AML-193 (cell line): ENCODE data around the gene ANAPC5.
"Not testable (repeated sequence)": the region's sequence is repeated elsewhere in the genome, so short reads cannot be mapped to it uniquely, and the experiment has no call there.

ENCODE experiments used
- DNase-seq, 2 experiments: peaks; one replicate each; lab custom pipeline; 2025; lab: John Stamatoyannopoulos, UW

Gene ANAPC5, protein sequence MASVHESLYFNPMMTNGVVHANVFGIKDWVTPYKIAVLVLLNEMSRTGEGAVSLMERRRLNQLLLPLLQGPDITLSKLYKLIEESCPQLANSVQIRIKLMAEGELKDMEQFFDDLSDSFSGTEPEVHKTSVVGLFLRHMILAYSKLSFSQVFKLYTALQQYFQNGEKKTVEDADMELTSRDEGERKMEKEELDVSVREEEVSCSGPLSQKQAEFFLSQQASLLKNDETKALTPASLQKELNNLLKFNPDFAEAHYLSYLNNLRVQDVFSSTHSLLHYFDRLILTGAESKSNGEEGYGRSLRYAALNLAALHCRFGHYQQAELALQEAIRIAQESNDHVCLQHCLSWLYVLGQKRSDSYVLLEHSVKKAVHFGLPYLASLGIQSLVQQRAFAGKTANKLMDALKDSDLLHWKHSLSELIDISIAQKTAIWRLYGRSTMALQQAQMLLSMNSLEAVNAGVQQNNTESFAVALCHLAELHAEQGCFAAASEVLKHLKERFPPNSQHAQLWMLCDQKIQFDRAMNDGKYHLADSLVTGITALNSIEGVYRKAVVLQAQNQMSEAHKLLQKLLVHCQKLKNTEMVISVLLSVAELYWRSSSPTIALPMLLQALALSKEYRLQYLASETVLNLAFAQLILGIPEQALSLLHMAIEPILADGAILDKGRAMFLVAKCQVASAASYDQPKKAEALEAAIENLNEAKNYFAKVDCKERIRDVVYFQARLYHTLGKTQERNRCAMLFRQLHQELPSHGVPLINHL

DNA sequence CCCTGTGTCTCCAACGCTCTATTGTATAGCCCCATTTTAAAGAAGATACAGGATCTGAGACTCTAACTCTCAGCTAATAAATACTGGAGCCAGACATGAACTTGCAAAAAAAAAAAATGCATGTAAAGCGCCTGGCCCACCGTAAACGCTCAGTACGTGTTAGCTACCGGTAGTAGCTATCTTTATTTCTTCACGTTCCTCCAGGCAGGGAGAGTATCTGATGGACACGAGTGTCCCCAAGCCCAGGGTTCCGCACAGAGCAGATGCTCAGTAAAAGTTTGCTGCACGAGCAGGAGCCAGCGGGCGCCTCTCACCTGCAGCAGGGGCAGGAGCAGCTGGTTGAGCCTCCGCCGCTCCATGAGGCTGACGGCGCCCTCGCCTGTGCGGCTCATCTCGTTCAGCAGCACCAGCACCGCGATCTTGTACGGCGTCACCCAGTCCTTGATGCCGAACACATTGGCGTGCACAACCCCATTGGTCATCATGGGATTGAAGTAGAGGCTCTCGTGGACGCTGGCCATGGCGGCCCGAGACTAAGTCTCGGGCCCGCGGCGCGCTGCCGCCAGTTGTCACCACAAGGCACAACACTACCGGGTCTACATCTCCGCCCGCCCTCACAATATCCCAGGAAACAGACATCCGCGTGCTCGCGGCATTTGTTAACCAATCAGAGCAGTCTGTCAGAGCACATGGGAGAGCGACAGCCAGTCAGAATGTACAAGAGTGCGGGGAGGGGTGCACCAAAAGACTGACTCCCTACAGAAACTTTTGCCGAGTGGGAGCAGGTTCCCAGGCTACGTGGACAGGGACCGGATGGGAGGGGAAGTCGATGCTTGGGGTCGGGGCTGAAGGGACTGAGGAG, at the start of gene ANAPC5:
ANAPC5 (minus strand) TSS at position 592 of the 862 bp plus-strand sequence; CDS start at position 521, 71 bp downstream.
- DNase-seq: peak; percentile 96 to 99

DNA sequence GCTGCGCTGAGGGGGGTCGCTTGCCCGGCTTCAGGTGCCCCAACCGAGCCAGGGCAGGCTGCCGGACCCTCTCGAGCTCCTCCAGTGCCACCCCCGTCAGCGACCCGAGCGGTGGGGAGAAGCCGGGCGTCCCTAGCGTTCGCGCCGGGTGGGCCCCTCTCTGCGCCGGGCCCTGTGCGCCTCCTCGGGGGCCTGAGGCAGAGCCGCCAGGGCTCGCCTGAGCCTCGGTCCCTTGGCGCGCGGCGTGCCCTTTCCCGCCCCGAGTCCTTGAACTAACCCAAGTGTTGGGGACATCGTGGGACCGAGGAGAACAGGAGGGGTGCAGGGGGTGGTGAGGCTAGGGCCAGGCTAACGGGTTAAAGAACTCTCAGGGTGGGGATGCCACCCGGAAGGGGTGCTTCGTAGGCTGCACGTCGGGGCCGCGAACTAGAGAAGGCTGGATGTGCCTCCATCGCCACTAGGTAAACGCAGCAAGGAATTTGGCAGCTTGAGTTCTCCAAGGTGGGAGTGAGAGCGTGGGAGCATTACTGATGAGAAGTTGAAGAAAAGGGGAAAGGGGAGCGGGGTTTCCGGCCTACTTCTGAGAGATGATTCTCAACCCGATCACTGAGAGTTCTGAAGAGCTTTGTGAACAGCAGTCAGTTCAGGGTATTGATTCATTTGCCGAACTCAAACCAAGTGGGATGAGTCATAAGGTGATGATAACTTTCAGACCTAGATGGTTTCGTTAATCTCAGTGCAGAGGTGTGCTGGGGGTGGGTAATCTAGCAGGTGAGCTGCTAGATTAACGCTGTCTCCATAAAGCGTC, 48.3 kb upstream of the ANAPC5 start:
- peak in 1 of 2 experiments; percentile 19 for DNase-seq

DNA sequence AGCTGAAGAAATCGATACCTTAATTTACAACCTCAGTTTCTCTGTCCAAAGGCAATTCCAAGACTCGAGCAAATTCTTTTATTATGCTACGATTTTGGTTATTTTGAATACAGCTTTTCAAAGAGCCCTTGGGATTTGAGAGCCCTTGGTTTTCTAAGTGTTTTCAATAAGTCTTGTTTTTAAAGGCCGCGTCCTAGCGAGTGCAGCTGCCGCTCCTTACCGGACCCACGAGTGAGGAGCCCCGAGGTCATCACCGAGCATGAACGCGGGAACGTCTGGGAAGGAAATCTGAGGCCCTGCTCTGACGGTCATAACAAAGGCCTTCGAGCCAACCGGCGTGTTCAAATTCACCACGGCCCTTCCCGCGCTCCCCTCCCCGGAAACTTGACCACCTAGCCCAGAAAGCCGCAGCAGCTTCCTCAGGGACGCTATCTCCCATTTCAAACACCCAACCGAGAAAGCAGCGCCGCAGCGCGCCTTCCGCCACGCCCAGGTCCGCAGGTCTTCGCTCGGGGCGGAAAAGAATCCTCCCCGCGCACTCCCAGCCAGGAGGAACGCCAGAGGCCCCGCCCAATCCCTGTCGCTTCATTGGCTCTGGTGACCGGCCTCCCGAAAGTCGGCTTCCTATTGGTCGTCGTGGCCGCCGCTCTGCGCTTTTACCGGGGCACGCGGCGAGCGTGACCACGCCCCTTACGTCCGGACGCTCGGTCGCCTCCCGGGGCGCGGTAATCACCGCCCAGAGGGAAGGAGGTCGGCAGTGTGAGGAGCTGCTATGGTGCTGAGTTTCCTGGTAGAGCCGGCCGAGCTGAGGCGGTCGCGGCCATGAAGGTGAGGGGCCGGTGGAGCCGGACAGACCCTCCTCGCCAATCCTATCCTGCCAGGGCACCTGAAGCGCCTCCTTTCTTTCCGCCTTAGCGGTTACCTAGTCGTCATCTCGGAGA, 47.5 kb upstream of the ANAPC5 start, which contains the start of gene RNF34:
RNF34 (plus strand) TSS at position 728 of the 941 bp plus-strand sequence; CDS start at position 823, 95 bp downstream.
- DNase-seq: peak; percentile 98

DNA sequence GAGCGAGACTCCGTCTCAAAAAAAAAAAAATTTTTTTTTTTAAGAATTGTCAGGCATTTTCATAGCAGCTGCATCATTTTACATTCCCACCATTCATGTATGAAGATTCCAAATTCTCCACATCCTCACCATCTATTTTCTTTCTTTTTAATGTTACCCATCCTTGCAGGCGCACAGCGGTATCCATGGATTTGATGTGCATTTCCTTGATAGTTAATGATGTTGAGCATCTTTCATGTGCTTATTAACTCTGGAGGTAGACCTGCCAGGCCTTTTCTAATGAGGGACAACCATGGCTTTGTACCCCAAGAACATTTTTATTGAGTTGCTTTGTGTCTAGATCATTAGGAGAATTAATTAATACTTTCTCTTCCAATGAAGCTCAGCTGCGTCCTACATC, 46.1 kb upstream of the ANAPC5 start:
- DNase-seq: no peak

DNA sequence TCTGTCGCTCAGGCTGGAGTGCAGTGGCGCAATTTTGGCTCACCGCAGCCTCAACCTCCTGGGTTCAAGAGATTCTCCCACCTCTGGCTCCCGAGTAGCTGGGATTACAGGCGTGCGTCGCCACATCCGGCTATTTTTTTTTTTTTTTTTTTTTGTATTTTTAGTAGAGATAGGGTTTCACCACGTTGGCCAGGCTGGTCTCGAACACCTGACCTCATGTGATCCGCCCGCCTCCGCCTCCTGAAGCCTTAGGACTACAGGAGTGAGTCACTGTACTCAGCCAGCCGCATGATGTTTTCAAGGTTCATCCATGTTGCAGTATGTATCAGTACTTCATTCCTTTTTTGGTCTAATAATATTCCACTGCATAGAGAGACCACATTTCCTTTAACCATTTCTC, 45.3 kb upstream of the ANAPC5 start:
- no peak for DNase-seq

DNA sequence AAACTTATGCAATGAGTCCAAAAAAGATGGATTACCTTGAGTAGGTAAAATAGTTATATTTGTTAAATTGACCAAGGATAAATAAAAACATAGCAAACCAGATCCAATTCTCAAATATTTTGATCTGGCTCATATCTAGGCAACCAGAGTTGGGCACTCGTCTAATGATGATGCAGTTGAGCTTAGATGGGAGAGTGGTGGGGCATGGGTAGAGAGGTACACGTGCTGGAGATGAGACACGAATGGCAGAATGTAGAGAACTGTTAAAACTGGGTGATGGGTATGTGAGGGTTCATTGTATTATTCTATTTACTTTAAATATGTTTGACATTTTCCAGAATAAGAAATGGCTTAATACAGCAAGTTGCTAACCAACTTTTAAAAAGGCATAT, 40.1 kb upstream of the ANAPC5 start:
- DNase-seq: no peak

DNA sequence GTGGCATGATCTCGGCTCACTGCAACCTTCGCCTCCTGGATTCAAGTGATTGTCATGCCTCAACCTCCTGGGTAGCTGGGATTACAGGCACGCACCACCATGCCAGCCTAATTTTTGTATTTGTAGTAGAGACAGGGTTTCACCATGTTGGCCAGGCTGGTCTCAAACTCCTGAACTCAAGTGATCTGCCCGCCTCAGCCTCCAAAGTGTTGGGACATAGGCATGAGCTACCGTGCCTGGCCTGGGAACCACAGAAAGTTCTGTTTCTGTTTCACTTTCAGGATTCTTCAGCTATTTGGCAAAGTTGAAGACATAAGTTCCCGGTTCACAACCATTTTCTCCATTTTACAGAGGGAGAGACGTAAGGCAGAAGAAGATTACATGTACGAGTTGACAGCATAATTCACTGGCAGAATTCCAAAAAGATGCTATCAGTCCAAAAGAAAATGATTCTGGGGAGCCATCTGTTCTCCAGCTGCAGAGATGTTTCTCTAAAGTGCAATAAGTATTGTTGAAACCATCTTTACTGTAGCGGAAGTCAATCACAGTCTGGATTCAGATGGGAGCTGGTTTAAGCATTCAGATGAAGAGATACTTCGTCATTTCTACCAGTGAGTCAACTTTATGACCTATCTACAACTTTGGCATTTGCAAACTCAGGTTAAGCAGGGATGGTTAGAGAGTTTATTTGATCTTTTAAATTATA, 39.6 kb upstream of the ANAPC5 start:
- DNase-seq: no peak

DNA sequence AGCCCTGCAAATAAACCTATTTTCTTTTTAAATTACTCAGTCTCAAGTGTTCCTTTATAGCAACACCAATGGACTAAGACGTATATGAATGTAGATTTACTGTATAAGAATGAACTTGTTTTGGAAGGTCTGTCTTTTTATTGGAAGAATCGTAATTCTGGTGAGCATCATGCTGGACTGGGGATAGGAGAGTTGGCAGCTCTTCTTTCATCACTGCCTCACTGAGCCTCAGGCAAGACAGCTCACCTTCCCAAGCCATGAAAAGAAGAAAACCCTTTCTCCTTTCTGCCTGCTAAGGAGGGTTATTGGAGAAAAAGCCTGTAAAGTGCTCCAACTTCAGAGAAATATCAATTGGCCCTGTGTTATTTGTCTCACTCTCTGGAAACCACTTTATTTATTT, 38.6 kb upstream of the ANAPC5 start:
- no peak for DNase-seq

DNA sequence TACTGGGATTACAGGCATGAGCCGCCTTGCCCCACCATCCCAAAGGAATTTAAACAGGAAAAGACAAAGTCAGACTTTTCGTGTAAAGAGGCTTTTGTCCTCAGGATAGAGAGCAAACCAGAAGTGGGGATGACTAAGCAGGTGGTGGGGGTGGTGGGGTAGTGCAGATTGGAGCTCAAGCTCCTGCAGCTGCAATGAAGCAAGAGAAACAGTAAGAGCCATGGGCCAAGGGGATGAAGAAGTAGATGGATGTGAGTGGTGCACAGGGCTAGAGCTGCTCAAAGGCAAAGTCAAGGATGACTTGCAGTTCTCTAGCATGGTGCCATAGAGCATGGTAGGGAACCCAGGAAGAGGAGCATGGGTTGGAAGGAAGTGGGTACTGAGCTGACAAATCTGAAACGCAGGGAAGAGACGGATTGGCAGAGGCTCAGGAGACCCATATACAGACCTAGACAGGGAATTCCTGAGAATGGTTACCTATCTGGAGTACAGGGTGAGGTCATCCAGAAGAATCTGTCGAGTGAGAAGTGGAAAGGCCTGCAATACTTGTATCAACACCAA, 36.3 kb upstream of the ANAPC5 start:
- peak; percentile 84 to 85 for DNase-seq

DNA sequence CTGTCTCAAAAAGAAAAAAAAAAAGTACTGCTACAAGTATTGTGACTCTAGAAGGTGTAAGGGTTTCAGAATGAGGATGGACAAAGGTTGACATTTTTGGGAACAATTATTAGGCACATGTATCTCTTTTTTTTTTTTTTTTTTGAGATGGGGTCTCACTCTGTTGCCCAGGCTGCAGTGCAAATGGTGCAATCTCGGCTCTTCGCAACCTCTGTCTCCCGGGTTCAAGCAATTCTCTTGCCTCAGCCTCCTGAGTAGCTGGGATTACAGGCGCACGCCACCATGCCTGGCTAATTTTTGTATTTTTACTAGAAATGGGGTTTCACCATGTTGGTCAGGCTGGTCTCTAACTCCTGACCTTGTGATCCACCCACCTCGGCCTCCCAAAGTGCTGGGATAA, 32.7 kb upstream of the ANAPC5 start:
- not testable (repeated sequence) for DNase-seq

DNA sequence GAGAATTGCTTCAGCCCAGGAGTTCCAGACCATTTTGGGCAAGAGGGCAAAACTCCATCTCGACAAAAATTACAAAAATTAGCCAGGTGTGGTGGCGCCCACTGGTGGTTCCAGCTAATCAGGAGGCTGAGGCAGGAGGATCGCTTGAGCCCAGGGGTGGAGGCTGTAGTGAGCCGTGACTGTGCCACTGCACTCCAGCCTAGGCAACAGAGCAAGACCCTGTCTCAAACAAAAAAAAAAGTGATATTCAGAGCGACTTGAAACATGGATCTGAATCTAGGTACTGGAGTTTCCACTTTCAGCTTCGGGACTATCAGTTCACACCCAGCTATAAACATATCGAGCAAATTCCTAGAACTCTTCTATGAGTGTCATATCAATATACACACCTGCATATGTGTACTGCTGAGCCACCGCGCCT, 31.4 kb upstream of the ANAPC5 start:
- no peak for DNase-seq

DNA sequence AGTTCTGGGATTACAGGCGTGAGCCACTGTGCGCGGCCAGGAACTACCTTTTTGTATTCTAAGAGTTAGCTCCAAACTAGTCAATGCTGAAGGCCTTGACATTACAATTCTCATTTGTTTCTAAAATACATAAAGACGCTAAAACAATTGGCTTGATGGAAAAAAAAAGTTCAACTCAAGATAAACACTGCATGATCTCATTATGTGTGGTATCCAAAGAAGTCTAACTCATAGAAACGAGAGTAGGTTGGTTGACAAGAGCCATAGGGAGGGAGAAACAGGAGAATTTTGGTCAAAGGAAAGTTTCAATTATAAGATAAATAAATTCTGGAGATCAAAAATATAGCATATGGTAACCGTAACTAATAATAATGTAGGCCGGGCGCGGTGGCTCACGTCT, 27.7 kb upstream of the ANAPC5 start:
- no peak for DNase-seq

DNA sequence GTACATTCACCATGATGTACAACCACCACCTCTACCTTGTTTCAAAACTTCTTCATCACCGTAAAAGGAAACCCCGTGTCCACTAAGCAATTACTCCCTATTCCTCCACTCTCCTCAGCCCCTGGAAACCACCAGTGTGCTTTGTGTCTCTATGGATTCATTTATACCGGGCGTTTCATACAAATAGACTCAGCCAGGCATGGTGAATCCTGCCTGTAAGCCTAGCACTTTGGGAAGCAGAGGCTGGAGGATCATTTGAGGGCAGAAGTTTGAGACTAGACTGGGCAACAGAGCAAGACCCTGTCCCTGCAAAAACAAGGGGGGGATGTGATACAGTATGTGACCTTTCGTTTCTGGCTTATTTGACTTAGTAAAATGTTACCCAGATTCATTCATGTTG, 26.5 kb upstream of the ANAPC5 start:
- no peak for DNase-seq

DNA sequence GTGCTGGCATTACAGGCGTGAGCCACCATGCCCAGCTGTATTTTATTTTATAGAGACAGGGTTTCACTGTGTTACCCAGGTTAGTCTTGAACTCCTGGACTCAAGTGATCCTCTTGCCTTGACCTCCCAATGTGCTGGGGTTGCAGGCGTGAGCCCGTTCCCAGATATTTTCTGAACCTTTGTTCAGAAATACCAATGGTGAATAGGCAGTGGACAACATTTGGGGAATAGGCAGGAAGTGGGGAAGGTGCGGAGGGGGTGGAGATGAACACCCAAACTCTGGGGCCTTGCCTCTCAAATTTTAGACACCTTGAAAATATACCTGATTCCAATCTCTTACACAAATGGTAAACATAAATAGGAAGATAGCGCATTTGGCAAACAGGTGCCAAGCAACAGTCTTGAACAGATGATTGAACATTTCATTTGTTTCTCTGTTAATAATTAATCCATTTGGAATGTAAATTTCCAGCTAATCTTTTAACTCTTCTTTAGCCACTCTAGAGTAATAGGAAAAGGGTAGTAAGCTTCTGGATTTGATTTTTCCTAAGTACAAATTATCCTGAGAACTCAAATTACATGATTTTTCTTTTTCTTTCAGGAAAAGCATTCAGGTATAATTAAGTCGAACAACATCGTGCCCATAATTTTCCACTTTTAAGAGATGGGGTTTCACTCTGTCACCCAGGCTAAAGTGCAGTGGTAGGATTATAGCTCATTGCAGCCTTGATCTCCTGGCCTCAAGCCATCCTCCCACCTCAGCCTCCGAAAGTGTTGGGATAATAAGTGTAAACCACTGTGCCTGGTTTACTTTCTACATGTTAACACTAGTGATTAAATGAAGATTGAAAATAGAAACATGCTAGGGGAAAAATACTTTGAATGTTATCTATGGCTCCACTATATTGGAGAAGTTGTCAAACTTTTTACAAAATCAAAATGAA, 24.8 kb upstream of the ANAPC5 start:
- DNase-seq: no peak

DNA sequence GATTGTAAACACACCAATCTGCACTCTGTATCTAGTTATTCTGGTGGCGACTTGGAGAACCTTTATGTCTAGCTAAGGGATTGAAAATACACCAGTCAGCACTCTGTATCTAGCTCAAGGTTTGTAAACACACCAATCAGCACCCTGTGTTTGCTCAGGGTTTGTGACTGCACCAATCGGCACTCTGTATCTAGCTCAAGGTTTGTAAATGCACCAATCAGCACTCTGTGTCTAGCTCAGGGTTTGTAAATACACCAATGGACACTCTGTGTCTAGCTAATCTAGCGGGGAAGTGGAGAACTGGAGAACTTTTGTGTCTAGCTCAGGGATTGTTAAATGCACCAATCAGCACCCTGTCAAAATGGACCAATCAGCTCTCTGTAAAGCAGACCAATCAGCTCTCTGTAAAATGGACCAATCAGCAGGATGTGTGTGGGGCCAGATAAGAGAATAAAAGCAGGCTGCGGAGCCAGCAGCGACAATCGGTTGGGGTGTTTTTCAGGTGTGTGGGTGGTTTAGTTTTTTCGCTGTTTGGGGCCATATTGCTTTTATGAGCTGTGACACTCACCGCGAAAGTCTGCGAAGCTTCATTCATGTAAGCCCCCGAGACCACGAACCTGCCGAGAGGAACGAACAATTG, 22.9 kb upstream of the ANAPC5 start:
- not testable (repeated sequence) for DNase-seq

DNA sequence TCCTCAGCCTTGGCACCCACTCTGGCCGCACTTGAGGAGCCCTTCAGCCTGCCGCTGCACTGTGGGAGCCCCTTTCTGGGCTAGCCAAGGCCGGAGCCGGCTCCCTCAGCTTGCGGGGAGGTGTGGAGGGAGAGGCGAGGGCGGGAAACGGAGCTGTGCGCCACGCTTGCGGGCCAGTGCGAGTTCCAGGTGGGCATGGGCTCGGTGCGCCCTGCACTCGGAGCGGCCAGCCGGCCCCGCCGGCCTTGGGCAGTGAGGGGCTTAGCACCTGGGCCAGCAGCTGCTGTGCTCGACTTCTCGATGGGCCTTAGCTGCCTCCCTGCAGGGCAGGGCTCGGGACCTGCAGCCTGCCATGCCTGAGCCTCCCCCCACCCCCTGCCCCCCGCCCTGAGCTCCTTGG, 22.1 kb upstream of the ANAPC5 start:
- DNase-seq: not testable (repeated sequence)

DNA sequence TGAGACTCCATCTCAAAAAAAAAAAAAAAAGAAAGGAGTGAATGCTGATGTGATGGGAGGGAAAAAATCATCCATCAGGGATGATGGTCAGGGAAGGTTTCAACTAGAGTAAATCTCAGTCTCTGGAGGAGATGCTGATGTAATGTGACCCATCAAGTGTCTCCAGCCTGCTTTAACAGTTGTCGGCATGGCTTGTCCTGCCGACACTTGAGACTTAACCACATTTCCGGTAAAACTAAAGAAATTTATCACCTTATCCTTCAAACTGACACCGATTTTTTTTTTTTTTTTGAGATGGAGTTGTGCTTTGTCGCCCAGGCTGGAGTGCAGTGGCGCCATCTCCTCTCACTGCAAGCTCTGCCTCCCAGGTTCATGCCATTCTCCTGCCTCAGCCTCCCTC, 21.5 kb upstream of the ANAPC5 start:
- no peak for DNase-seq

DNA sequence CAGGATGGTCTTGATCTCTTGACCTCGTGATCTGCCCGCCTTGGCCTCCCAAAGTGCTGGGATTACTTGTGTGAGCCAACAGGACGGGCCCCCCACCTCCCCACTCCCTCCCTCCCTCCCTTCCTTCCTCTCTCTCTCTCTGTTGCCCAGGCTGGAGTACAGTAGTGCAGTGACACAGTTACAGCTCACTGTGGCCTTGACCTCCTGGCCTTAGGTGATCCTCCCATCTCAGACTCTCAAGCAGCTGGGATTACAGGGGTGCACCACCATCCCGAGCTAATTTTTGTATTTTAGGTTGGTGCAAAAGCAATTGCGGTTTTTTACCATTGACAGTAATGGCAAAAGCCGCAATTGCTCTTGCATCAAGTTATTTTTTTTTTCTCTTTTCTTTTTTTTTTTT, 19.2 kb upstream of the ANAPC5 start:
- DNase-seq: no peak
